ENCODE measurements around the gene ARFGAP3.

DNA sequence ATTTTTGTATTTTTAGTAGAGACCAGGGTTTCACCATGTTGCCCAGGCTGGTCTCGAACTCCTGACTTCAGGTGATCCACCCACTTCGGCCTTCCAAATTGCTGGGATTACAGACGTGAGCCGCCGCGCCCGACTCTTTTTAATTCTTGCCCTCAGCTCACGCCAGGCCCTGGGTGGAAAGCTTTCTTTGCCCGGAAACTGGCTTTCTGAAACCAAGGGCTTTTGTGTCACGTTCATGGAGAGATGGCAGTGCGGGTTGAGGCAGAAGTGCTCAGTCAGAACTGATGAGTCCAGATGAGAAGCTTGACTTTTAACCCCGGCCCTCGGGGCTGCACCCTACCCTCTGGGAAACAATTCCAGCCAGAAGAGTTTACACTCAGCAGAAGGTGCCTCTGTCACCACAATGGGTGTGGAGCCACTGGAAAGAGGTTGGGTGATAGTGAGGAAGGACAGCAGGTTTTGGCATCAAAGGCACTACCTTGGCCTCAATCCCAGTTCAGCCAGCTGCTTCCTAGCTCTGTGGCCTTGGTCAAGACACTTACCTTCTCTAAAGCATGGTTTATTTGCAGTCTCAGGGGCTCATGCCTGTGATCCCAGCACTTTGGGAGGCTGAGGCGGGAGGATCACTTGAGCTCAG is 890 bp upstream of the ARFGAP3 start:
- TF ChIP-seq, protein P1, sequence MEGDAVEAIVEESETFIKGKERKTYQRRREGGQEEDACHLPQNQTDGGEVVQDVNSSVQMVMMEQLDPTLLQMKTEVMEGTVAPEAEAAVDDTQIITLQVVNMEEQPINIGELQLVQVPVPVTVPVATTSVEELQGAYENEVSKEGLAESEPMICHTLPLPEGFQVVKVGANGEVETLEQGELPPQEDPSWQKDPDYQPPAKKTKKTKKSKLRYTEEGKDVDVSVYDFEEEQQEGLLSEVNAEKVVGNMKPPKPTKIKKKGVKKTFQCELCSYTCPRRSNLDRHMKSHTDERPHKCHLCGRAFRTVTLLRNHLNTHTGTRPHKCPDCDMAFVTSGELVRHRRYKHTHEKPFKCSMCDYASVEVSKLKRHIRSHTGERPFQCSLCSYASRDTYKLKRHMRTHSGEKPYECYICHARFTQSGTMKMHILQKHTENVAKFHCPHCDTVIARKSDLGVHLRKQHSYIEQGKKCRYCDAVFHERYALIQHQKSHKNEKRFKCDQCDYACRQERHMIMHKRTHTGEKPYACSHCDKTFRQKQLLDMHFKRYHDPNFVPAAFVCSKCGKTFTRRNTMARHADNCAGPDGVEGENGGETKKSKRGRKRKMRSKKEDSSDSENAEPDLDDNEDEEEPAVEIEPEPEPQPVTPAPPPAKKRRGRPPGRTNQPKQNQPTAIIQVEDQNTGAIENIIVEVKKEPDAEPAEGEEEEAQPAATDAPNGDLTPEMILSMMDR (IDR thresholded peaks at IDR 0.05 in 8 of 11, conservative IDR thresholded peaks at IDR 0.05 in 3 of 11) = no peak
- TF ChIP-seq POLR2A (IDR thresholded peaks at IDR 0.05) = no peak
